Testis (tissue), 3 donors: ENCODE measurements around the gene SKI. TPM values are rescaled to one million over a fixed set of nuclear protein-coding genes. Genes with fewer than 3 reads are reported as not detected.

Experiments used
- DNase-seq: peaks from one replicate; pipeline ENCODE4 v3.0.0-alpha.2; 2019
- H3K27ac ChIP-seq, 2 donors: fragments of 200-600 bp; sonication (generic); one replicate each; pipeline ENCODE4 v1.5.1; 2019
- H3K27me3 ChIP-seq: fragments of 200-600 bp; sonication (generic); one replicate; pipeline ENCODE4 v1.5.1; 2019
- H3K36me3 ChIP-seq: fragments of 200-600 bp; sonication (generic); one replicate; pipeline ENCODE4 v1.5.1; 2017; ENCODE audit warnings: low read depth; ENCODE audit errors: missing control alignments
- H3K4me1 ChIP-seq: fragments of 200-600 bp; sonication (generic); one replicate; pipeline ENCODE4 v1.5.1; 2019
- H3K4me3 ChIP-seq, 2 donors: fragments of 200-600 bp; sonication (generic); one replicate each; pipeline ENCODE4 v1.5.1; 2017 to 2019
- H3K9me3 ChIP-seq: fragments of 200-600 bp; sonication (generic); one replicate; pipeline ENCODE4 v1.5.1; 2017
- CTCF ChIP-seq, 3 experiments: fragments of 450-650 bp in 2 of 3; fragments of 200-600 bp in 1 of 3; sonication (generic) in 1 of 3; IDR thresholded peaks; one replicate each; pipeline ENCODE4 v1.5.1; 2016 to 2019; ENCODE audit warnings: antibody characterized with exemption in 3 of 3, mild to moderate bottlenecking in 2 of 3, moderate library complexity in 1 of 3
- POLR2A ChIP-seq: fragments of 450-650 bp; IDR thresholded peaks from one replicate; pipeline ENCODE4 v1.6.1; 2017; ENCODE audit warnings: antibody characterized with exemption, mild to moderate bottlenecking, moderate library complexity
- WGBS, 2 donors: methylation state at CpG; one replicate each; pipeline ENCODE4 v1.1.5; 2018; 5-methylcytosine and 5-hydroxymethylcytosine counted together
- intact Hi-C: fragments of 100-400 bp; cut with DNase I; formaldehyde crosslinking; loops from one replicate; pipeline ENCODE4 v1.15.1; 2023; ENCODE audit warnings: low total_unique reads
- polyA plus RNA-seq: library from polyadenylated mRNA; stranded (reverse); fragments of 350-450 nt; fragmentation: Illumina TruSeq; extraction: RNeasy Lipid Tissue Mini Kit (QIAGEN cat#74804); gene quantifications from one replicate; pipeline ENCODE4 v1.2.3, GENCODE V29; 2014; ENCODE audit warnings: low read depth, low replicate concordance; ENCODE audit not compliant: insufficient read depth
- total RNA-seq, 2 donors: library from RNA; depleted of rRNA; stranded (reverse); fragments of >200 nt; gene quantifications; one replicate each; pipeline ENCODE4 v1.2.3, GENCODE V29; 2016

SKI gene
- total and polyA plus RNA-seq, 3 donors from 2014 or later: 40.2 to 87.1 (median 85.7) TPM

GRCh38 chr1:2346691-2347408 is 118.7 kb downstream of the SKI start:
- Histone ChIP-seq H3K4me3 (no peak overlapping the region), H3K9me3 (no peaks in the 10 kb centered on the region), H3K27ac (no peak overlapping the region), H3K4me1 (no peaks in the 10 kb centered on the region), H3K36me3 (no peaks in the 10 kb centered on the region), H3K27me3 (no peaks in the 10 kb centered on the region)
- 89 to 94% methylated on average over 5 to 17 of the region's 17 CpGs for WGBS, 2 donors
- intact Hi-C loops: no loop called here
- TF ChIP-seq CTCF (IDR thresholded peaks at IDR 0.05) (no peak), POLR2A (no peak)
- DNase-seq: no peak

GRCh38 chr1:2347409-2347785 is 119.3 kb downstream of the SKI start:
- TF ChIP-seq POLR2A (no peak), CTCF (IDR thresholded peaks at IDR 0.05) (no peak)
- H3K36me3 ChIP-seq: no peaks in the 10 kb centered on the region
- 92 to 95% methylated on average over 4 to 13 of the region's 13 CpGs for WGBS, 2 donors
- H3K4me3 ChIP-seq: no peak overlapping the region
- no peaks in the 10 kb centered on the region for H3K9me3 ChIP-seq
- intact Hi-C loops: no loop called here
- no peak overlapping the region for H3K27ac ChIP-seq
- DNase-seq: no peak
- no peaks in the 10 kb centered on the region for H3K27me3 ChIP-seq
- H3K4me1 ChIP-seq: no peaks in the 10 kb centered on the region

- no peaks in the 10 kb centered on the region for H3K36me3 ChIP-seq
Observed at GRCh38 chr1:2347896-2348295, 119.8 kb downstream of the SKI start.

GRCh38 chr1:2348346-2349325 is 120.5 kb downstream of the SKI start:
- Histone ChIP-seq H3K27ac (no peak overlapping the region), H3K4me3 (no peak overlapping the region), H3K4me1 (peaks cover 8% of the 10 kb centered on the region), H3K27me3 (no peaks in the 10 kb centered on the region), H3K9me3 (no peaks in the 10 kb centered on the region), H3K36me3 (no peaks in the 10 kb centered on the region)
- WGBS, 2 donors: 87 to 90% methylated on average over 42 to 59 of the region's 59 CpGs
- DNase-seq: no peak
- intact Hi-C loops: no loop called here
- TF ChIP-seq CTCF (IDR thresholded peaks at IDR 0.05) (no peak), POLR2A (no peak)

More at GRCh38 chr1:2347896-2348295, 119.8 kb downstream of the SKI start:
- no peak overlapping the region for H3K4me3 ChIP-seq
- TF ChIP-seq CTCF (IDR thresholded peaks at IDR 0.05) (no peak), POLR2A (no peak)
- peaks cover 3% of the 10 kb centered on the region for H3K4me1 ChIP-seq
- H3K27ac ChIP-seq: no peak overlapping the region
- intact Hi-C loops: no loop called here
- DNase-seq: no peak
- H3K9me3 ChIP-seq: no peaks in the 10 kb centered on the region
- H3K27me3 ChIP-seq: no peaks in the 10 kb centered on the region
- 90 to 94% methylated on average over 19 to 23 of the region's 23 CpGs for WGBS, 2 donors
